H1 (cell line): Measurements from ENCODE around the gene RRAGC. TPM values are rescaled to one million over a fixed set of nuclear protein-coding genes. Genes with fewer than 3 reads are reported as not detected.

ENCODE experiments used
- CTCF ChIA-PET: fragments of 300-600 bp; sonication (Branson Sonifier 250); formaldehyde crosslinking; loops from one replicate; lab custom pipeline; 2021; ENCODE audit not compliant: partially characterized antibody; lab: Charles Lee
- POLR2A ChIA-PET: fragments of 300-600 bp; sonication (Branson Sonifier 250); formaldehyde crosslinking; loops from one replicate; lab custom pipeline; 2021; ENCODE audit warnings: inconsistent platforms; ENCODE audit not compliant: partially characterized antibody; lab: Charles Lee
- DNase-seq, 2 experiments: peaks; one replicate each; pipeline versions ENCODE4 v3.0.0 to v3.0.0-alpha.2; 2010 to 2022; ENCODE audit warnings: low spot score in 2 of 2, low read depth in 1 of 2, mixed read lengths in 1 of 2
- FAIRE-seq: peaks from 2 replicates; lab custom pipeline; 2011; peaks lifted over from hg19 to GRCh38; lab: Jason Lieb, UNC
- H2AFZ ChIP-seq: 2 replicates; pipeline ENCODE4 v1.8.1; 2012; ENCODE audit warnings: low read length, inconsistent platforms
- H2AK5ac ChIP-seq: 2 replicates; pipeline ENCODE4 v1.6.1; 2013; ENCODE audit warnings: low read depth, low read length
- H2BK120ac ChIP-seq: replicated peaks from 2 replicates; pipeline ENCODE3; 2013; ENCODE audit warnings: low read depth, low read length, inconsistent platforms
- H2BK12ac ChIP-seq: 2 replicates; pipeline ENCODE4 v1.6.1; 2013; ENCODE audit warnings: low read depth, low read length
- H2BK15ac ChIP-seq: 2 replicates; pipeline ENCODE4 v1.6.1; 2013; ENCODE audit warnings: low read length
- H2BK20ac ChIP-seq: 2 replicates; pipeline ENCODE4 v1.6.1; 2013; ENCODE audit warnings: low read length
- H2BK5ac ChIP-seq: 2 replicates; pipeline ENCODE4 v1.6.1; 2013; ENCODE audit warnings: low read depth, low read length
- H3K14ac ChIP-seq: 2 replicates; pipeline ENCODE4 v1.6.1; 2013; ENCODE audit warnings: inconsistent platforms; ENCODE audit not compliant: insufficient read length
- H3K18ac ChIP-seq: 2 replicates; pipeline ENCODE4 v1.6.1; 2013; ENCODE audit warnings: low read length; ENCODE audit errors: extremely low read depth
- H3K23ac ChIP-seq: 2 replicates; pipeline ENCODE4 v1.6.1; 2013; ENCODE audit warnings: inconsistent platforms; ENCODE audit not compliant: insufficient read length
- H3K23me2 ChIP-seq: 2 replicates; pipeline ENCODE4 v1.6.1; 2013; ENCODE audit warnings: low read depth, low read length
- H3K27ac ChIP-seq: 2 replicates; pipeline ENCODE4 v1.6.1; 2011; ENCODE audit warnings: low read depth, low read length, inconsistent platforms
- H3K27me3 ChIP-seq, 4 experiments: replicated peaks in 1 of 4; 1 replicate in 1 of 4; 2 replicates in 3 of 4; pipeline versions ENCODE4 v1.6.1 to v1.8.1; 2011 to 2013; ENCODE audit warnings: low read length in 3 of 4, mild to moderate bottlenecking in 3 of 4, inconsistent platforms in 2 of 4, mixed read lengths in 2 of 4, moderate library complexity in 1 of 4; ENCODE audit not compliant: control insufficient read depth in 3 of 4, insufficient read depth in 3 of 4; ENCODE audit errors: extremely low read depth in 1 of 4
- H3K36me3 ChIP-seq, 4 experiments: 2 replicates each; pipeline versions ENCODE4 v1.6.1 to v1.8.1; 2011 to 2013; ENCODE audit warnings: mild to moderate bottlenecking in 4 of 4, low read length in 3 of 4, moderate library complexity in 2 of 4, control low read depth in 1 of 4, inconsistent platforms in 1 of 4; ENCODE audit not compliant: insufficient read depth in 4 of 4, control insufficient read depth in 2 of 4
- H3K4ac ChIP-seq: replicated peaks from 2 replicates; pipeline ENCODE3; 2013; ENCODE audit warnings: low read length, low read depth, mixed read lengths, inconsistent platforms; ENCODE audit not compliant: insufficient read length
- H3K4me1 ChIP-seq, 4 experiments: replicated peaks in 1 of 4; 1 replicate in 1 of 4; 2 replicates in 3 of 4; pipeline versions ENCODE4 v1.6.1 to v1.8.1; 2011 to 2013; ENCODE audit warnings: low read length in 3 of 4, inconsistent platforms in 2 of 4, mixed read lengths in 1 of 4; ENCODE audit not compliant: insufficient read depth in 4 of 4, control insufficient read depth in 3 of 4
- H3K4me2 ChIP-seq, 2 experiments: 2 replicates each; pipeline versions ENCODE4 v1.6.1 to v1.8.1; 2011 to 2013; ENCODE audit warnings: low read depth in 2 of 2, low read length in 2 of 2, control low read depth in 1 of 2, inconsistent platforms in 1 of 2, mild to moderate bottlenecking in 1 of 2; ENCODE audit not compliant: insufficient read depth in 1 of 2
- H3K4me3 ChIP-seq, 4 experiments: fragments of 200-600, 300-600 bp in 1 of 4; sonication (generic), shearing (Covaris generic), sonication (Bioruptor Twin) in 1 of 4; 2 replicates each; pipeline versions ENCODE4 v1.5.1 to v1.8.1; 2011 to 2016; ENCODE audit warnings: low read length in 4 of 4, low read depth in 3 of 4, control low read depth in 2 of 4, inconsistent platforms in 2 of 4, mild to moderate bottlenecking in 2 of 4, mixed read lengths in 1 of 4, moderate library complexity in 1 of 4; ENCODE audit not compliant: insufficient read depth in 2 of 4; ENCODE audit errors: extremely low read depth in 1 of 4
- H3K56ac ChIP-seq: replicated peaks from 2 replicates; pipeline ENCODE3; 2013; ENCODE audit warnings: low read depth, mild to moderate bottlenecking, mixed read lengths, low read length, inconsistent platforms; ENCODE audit not compliant: insufficient read length
- H3K79me1 ChIP-seq: 2 replicates; pipeline ENCODE4 v1.6.1; 2013; ENCODE audit warnings: low read depth, low read length, control low read depth
- H3K79me2 ChIP-seq, 2 experiments: 2 replicates each; pipeline versions ENCODE4 v1.6.1 to v1.8.1; 2012 to 2013; ENCODE audit warnings: low read length in 2 of 2, mild to moderate bottlenecking in 2 of 2, inconsistent platforms in 1 of 2; ENCODE audit not compliant: insufficient read depth in 2 of 2, control insufficient read depth in 1 of 2
- H3K9ac ChIP-seq, 4 experiments: replicated peaks in 1 of 4; 1 replicate in 1 of 4; 2 replicates in 3 of 4; pipeline versions ENCODE4 v1.6.1 to v1.8.1; 2011 to 2013; ENCODE audit warnings: low read depth in 3 of 4, low read length in 3 of 4, control low read depth in 2 of 4, mild to moderate bottlenecking in 2 of 4, moderate library complexity in 2 of 4, inconsistent platforms in 1 of 4; ENCODE audit errors: extremely low read depth in 1 of 4
- H3K9me3 ChIP-seq, 2 experiments: 2 replicates each; pipeline versions ENCODE4 v1.6.1 to v1.8.1; 2012 to 2013; ENCODE audit warnings: mild to moderate bottlenecking in 2 of 2, moderate library complexity in 2 of 2, control low read depth in 1 of 2, inconsistent platforms in 1 of 2, low read depth in 1 of 2, low read length in 1 of 2, mixed read lengths in 1 of 2; ENCODE audit not compliant: insufficient read depth in 2 of 2
- H4K20me1 ChIP-seq, 2 experiments: replicated peaks in 1 of 2; 2 replicates each; pipeline versions ENCODE3 to v1.8.1; 2011 to 2013; ENCODE audit warnings: inconsistent platforms in 2 of 2, low read length in 2 of 2, mild to moderate bottlenecking in 1 of 2; ENCODE audit not compliant: insufficient read depth in 2 of 2, control insufficient read depth in 1 of 2
- H4K5ac ChIP-seq: 2 replicates; pipeline ENCODE4 v1.6.1; 2013; ENCODE audit warnings: low read length, low read depth, mixed read lengths, inconsistent platforms; ENCODE audit not compliant: insufficient read length
- H4K8ac ChIP-seq: 2 replicates; pipeline ENCODE4 v1.8.0; 2013; ENCODE audit warnings: mild to moderate bottlenecking, moderate library complexity, low read length, inconsistent platforms; ENCODE audit not compliant: insufficient read depth; ENCODE audit errors: extremely low read depth
- H4K91ac ChIP-seq: replicated peaks from 2 replicates; pipeline ENCODE3; 2013; ENCODE audit warnings: low read length, mixed read lengths, inconsistent platforms; ENCODE audit not compliant: insufficient read length
- RXRA ChIP-seq: IDR thresholded peaks from 2 replicates; pipeline ENCODE4 v1.6.1; 2011; ENCODE audit warnings: low read depth, mild to moderate bottlenecking, low read length, moderate library complexity; ENCODE audit not compliant: insufficient read depth
- TAF7 ChIP-seq: optimal IDR thresholded peaks from 2 replicates; pipeline ENCODE3; 2011; ENCODE audit warnings: low read depth, mild to moderate bottlenecking, inconsistent platforms, low read length, moderate library complexity, borderline replicate concordance
- WGBS, 2 experiments: shearing (Covaris generic) in 1 of 2; methylation state at CpG; one replicate each; pipeline versions ENCODE4 v1.1.6 to v1.1.7; 2013 to 2015; ENCODE audit warnings: low lambda C conversion rate in 2 of 2, mixed read lengths in 2 of 2, inconsistent platforms in 1 of 2, low coverage in 1 of 2, missing lambda C conversion rate in 1 of 2; ENCODE audit not compliant: insufficient replicate concordance in 2 of 2, insufficient coverage in 1 of 2, insufficient read length in 1 of 2; ENCODE audit errors: extremely low coverage in 1 of 2, missing lambda C conversion rate in 1 of 2; 5-methylcytosine and 5-hydroxymethylcytosine counted together
- polyA plus RNA-seq, 7 experiments: library from polyadenylated mRNA; depleted of rRNA in 3 of 7; stranded (reverse) in 5 of 7; unstranded in 2 of 7; fragments of >200 nt in 5 of 7; fragments of 200-250 nt in 2 of 7; gene quantifications; 1 replicate in 5 of 7; 2 replicates in 1 of 7; 4 replicates in 1 of 7; pipeline versions ENCODE4 v1.2.1 to v1.2.3, GENCODE V29; 2011 to 2013; ENCODE audit warnings: missing spikeins in 2 of 7, mixed read lengths in 2 of 7
- total RNA-seq: library from RNA; stranded (reverse); fragmentation: NEBNext Ultra II Directional; extraction: Animal tissue kit (Norgen Biotek cat#: 25700); gene quantifications from 2 replicates; pipeline ENCODE4 v1.2.1, GENCODE V29; 2021

Gene RRAGC
- total and polyA plus RNA-seq, 2 of the 8 experiments (the other 6 are each of a cell fraction or from before 2014, with no cell fraction given), result 12.0 to 16.5 TPM

- WGBS, 2 experiments, result 73% methylated on average over 2 of the region's 3 CpGs; no CpG with 5 or more reads in 1 of the 2 experiments
Observed at GRCh38 chr1:38833146-38833545, 26.4 kb downstream of the RRAGC start.

More at GRCh38 chr1:38833146-38833545, 26.4 kb downstream of the RRAGC start:
- Histone ChIP-seq H3K14ac (no peak overlapping the region), H3K9ac (no peak overlapping the region), H4K20me1 (no peaks in the 10 kb centered on the region), H2BK20ac (no peak overlapping the region), H4K91ac (no peak overlapping the region), H3K79me2 (no peaks in the 10 kb centered on the region), H2BK120ac (no peak overlapping the region), H4K5ac (no peak overlapping the region), H3K79me1 (no peaks in the 10 kb centered on the region), H3K9me3 (no peaks in the 10 kb centered on the region), H3K4ac (no peak overlapping the region), H3K4me3 (no peak overlapping the region), H2BK12ac (no peak overlapping the region), H3K4me2 (no peak overlapping the region), H3K27ac (no peak overlapping the region), H3K23ac (no peak overlapping the region), H3K4me1 (peaks cover 0 to 2% (median 0%) of the 10 kb centered on the region in 4 experiments; a peak in 3 of 7 replicates), H2AFZ (no peak overlapping the region), H2AK5ac (no peak overlapping the region), H3K23me2 (no peaks in the 10 kb centered on the region; the same call in 1 of the 2 replicates), H3K18ac (no peak overlapping the region)
- no peak for DNase-seq
- TF ChIP-seq TAF7, result no peak
- no peak for TF ChIP-seq RXRA
- TF ChIP-seq, all 59 proteins: peak for 0
- CTCF ChIA-PET, result interaction anchor here (0.7 to 7.9 kb wide), 6 partner anchors 11 to 806 kb away, joined by 3 to 71 read pairs (median 4); no protein-coding TSS in a partner anchor
- Histone ChIP-seq H3K27me3 (no peaks in the 10 kb centered on the region), H2BK15ac (no peak overlapping the region), H2BK5ac (no peak overlapping the region), H3K56ac (no peak overlapping the region), H4K8ac (no peak overlapping the region), H3K36me3 (peaks cover 0 to 2% (median under 1%) of the 10 kb centered on the region in 4 experiments; a peak in 1 of 8 replicates)
- POLR2A ChIA-PET, result no interaction called here
- no peak for FAIRE-seq
